GM19193 (cell line): ENCODE results near the gene ELL2.

Experiments used
- POLR2A ChIP-seq: IDR thresholded peaks from 4 replicates; pipeline ENCODE4 v1.6.1; 2011; ENCODE audit not compliant: insufficient read depth, insufficient read length; ENCODE audit errors: extremely low read depth

ELL2 gene

GRCh38 chr5:95953021-95953702 lies 8.5 kb downstream of the ELL2 start:
- TF ChIP-seq POLR2A: no peak

- no peak for TF ChIP-seq POLR2A
Measured at GRCh38 chr5:95951916-95952315, 9.7 kb downstream of the ELL2 start.

- TF ChIP-seq POLR2A: no peak
Measured at GRCh38 chr5:95949810-95950209, 11.8 kb downstream of the ELL2 start.

- no peak for TF ChIP-seq POLR2A
Measured at GRCh38 chr5:95948631-95949030, 13.0 kb downstream of the ELL2 start.

GRCh38 chr5:95946451-95946850 lies 15.2 kb downstream of the ELL2 start:
- TF ChIP-seq POLR2A: no peak

GRCh38 chr5:95942968-95943367 lies 18.7 kb downstream of the ELL2 start:
- TF ChIP-seq POLR2A: no peak

- TF ChIP-seq POLR2A: no peak
Measured at GRCh38 chr5:95942414-95942813, 19.2 kb downstream of the ELL2 start.

GRCh38 chr5:95941756-95942155 lies 19.9 kb downstream of the ELL2 start:
- no peak for TF ChIP-seq POLR2A

- TF ChIP-seq POLR2A: no peak
Measured at GRCh38 chr5:95940758-95941682, 20.6 kb downstream of the ELL2 start.

- TF ChIP-seq POLR2A: no peak
Measured at GRCh38 chr5:95939465-95939864, 22.2 kb downstream of the ELL2 start.

- no peak for TF ChIP-seq POLR2A
Measured at GRCh38 chr5:95938766-95939165, 22.9 kb downstream of the ELL2 start.

GRCh38 chr5:95938347-95938746 lies 23.3 kb downstream of the ELL2 start:
- TF ChIP-seq POLR2A: no peak

- TF ChIP-seq POLR2A: no peak
Measured at GRCh38 chr5:95937607-95938152, 24.0 kb downstream of the ELL2 start.

GRCh38 chr5:95936812-95937397 lies 24.7 kb downstream of the ELL2 start:
- no peak for TF ChIP-seq POLR2A

- no peak for TF ChIP-seq POLR2A
Measured at GRCh38 chr5:95935553-95936100, 26.0 kb downstream of the ELL2 start.
